Measurements from ENCODE around the gene STEAP3.
A peak's percentile ranks its signal among the peaks of the same experiment; 100 is the strongest.

The STEAP3 gene

GRCh38 chr2:119261493-119262225 is 38.0 kb downstream of the STEAP3 start:
- H3K4me3 ChIP-seq (ENCODE audit: low read depth, low read length), result no peak overlapping the region
- no peak for TF ChIP-seq CTCF (IDR thresholded peaks at IDR 0.05; ENCODE audit: control insufficient read depth, extremely low read depth, insufficient read depth)
- DNase-seq (ENCODE audit: low read depth), result no peak

- no peak overlapping the region for H3K4me3 ChIP-seq (ENCODE audit: low read depth, low read length)
- no peak for DNase-seq (ENCODE audit: low read depth)
- TF ChIP-seq CTCF (IDR thresholded peaks at IDR 0.05; ENCODE audit: control insufficient read depth, extremely low read depth, insufficient read depth), result no peak
Measured at GRCh38 chr2:119263025-119263424, 39.4 kb downstream of the STEAP3 start.

- TF ChIP-seq CTCF (IDR thresholded peaks at IDR 0.05; ENCODE audit: control insufficient read depth, extremely low read depth, insufficient read depth), result no peak
- no peak for DNase-seq (ENCODE audit: low read depth)
- no peak overlapping the region for H3K4me3 ChIP-seq (ENCODE audit: low read depth, low read length)
Measured at GRCh38 chr2:119263656-119264055, 40.0 kb downstream of the STEAP3 start.

GRCh38 chr2:119264781-119265692 is 41.4 kb downstream of the STEAP3 start:
- no peak for DNase-seq (ENCODE audit: low read depth)
- no peak overlapping the region for H3K4me3 ChIP-seq (ENCODE audit: low read depth, low read length)
- peak; percentile 90 for TF ChIP-seq CTCF (IDR thresholded peaks at IDR 0.05; ENCODE audit: control insufficient read depth, extremely low read depth, insufficient read depth)

- no peak for TF ChIP-seq CTCF (IDR thresholded peaks at IDR 0.05; ENCODE audit: control insufficient read depth, extremely low read depth, insufficient read depth)
- DNase-seq (ENCODE audit: low read depth), result no peak
- no peak overlapping the region for H3K4me3 ChIP-seq (ENCODE audit: low read depth, low read length)
Measured at GRCh38 chr2:119265693-119266066, 42.0 kb downstream of the STEAP3 start.

GRCh38 chr2:119266091-119266589 is 42.5 kb downstream of the STEAP3 start:
- H3K4me3 ChIP-seq (ENCODE audit: low read depth, low read length), result no peak overlapping the region
- DNase-seq (ENCODE audit: low read depth), result no peak
- TF ChIP-seq CTCF (IDR thresholded peaks at IDR 0.05; ENCODE audit: control insufficient read depth, extremely low read depth, insufficient read depth), result no peak

Measured in LNCaP clone FGC (cell line).